A673 (cell line): Measurements from ENCODE around the gene PCLO.

Source experiments
- CTCF ChIP-seq: fragments of 300-800, 200-600 bp; sonication (generic); conservative IDR thresholded peaks from 2 replicates; pipeline ENCODE4 v1.5.1; 2017; ENCODE audit warnings: low read depth, mild to moderate bottlenecking, antibody characterized with exemption, low read length, moderate library complexity, mixed read lengths
- EZH2 ChIP-seq: fragments of 200-600 bp; sonication (generic); IDR thresholded peaks from 2 replicates; pipeline ENCODE4 v1.6.1; 2017; ENCODE audit warnings: borderline replicate concordance, low read depth, mild to moderate bottlenecking, mixed read lengths, antibody characterized with exemption, low read length; ENCODE audit not compliant: poor library complexity, severe bottlenecking

GRCh38 chr7:83020161-83020560, 142.5 kb downstream of the PCLO start:
- TF ChIP-seq CTCF (no peak), EZH2 (no peak)
